PC-3 (cell line): Measurements from ENCODE around the gene SEC31A. TPM values are rescaled to one million over a fixed set of nuclear protein-coding genes. Genes with fewer than 3 reads are reported as not detected.

Experiments used
- ATAC-seq: fragments of 200-7000 bp; cut with Tn5 transposase; 2 replicates; pipeline ENCODE4 v1.9.1; 2020; ENCODE audit warnings: mild to moderate bottlenecking, moderate library complexity
- BruUV-seq: library from RNA; stranded (reverse); fragments of 400-500 nt; replicated peaks from 2 replicates; lab custom pipeline; 2021; lab: Mats Ljungman, UMichigan
- CTCF ChIA-PET: fragments of 300-600 bp; sonication (Branson Sonifier 250); formaldehyde crosslinking; loops from one replicate; lab custom pipeline; 2022; ENCODE audit warnings: antibody characterized with exemption; lab: Charles Lee
- POLR2A ChIA-PET: fragments of 300-600 bp; sonication (Branson Sonifier 250); formaldehyde crosslinking; loops from one replicate; lab custom pipeline; 2022; ENCODE audit warnings: antibody characterized with exemption; ENCODE audit not compliant: unreplicated experiment; lab: Charles Lee
- DNase-seq: peaks from one replicate; pipeline ENCODE4 v3.0.0-alpha.2; 2015
- H2AFZ ChIP-seq: fragments of 300-600 bp; sonication (generic); 2 replicates; pipeline ENCODE4 v1.6.0; 2016; ENCODE audit warnings: antibody characterized with exemption, low read length
- H3F3A ChIP-seq: fragments of 300-600 bp; sonication (generic); one replicate; pipeline ENCODE4 v1.6.0; 2017; ENCODE audit warnings: antibody characterized with exemption, low read length, control low read depth, mild to moderate bottlenecking; ENCODE audit not compliant: unreplicated experiment
- H3K27ac ChIP-seq: fragments of 300-600 bp; sonication (generic); 2 replicates; pipeline ENCODE4 v1.5.1; 2016; ENCODE audit warnings: mild to moderate bottlenecking, low read length
- H3K27me3 ChIP-seq: fragments of 300-600 bp; sonication (generic); 2 replicates; pipeline ENCODE4 v1.6.1; 2016; ENCODE audit warnings: low read length, mixed read lengths
- H3K36me3 ChIP-seq: fragments of 300-600 bp; sonication (generic); 2 replicates; pipeline ENCODE4 v1.6.1; 2016; ENCODE audit warnings: low read depth, mixed run types, low read length, mixed read lengths
- H3K4me1 ChIP-seq: fragments of 300-600 bp; sonication (generic); 2 replicates; pipeline ENCODE4 v1.5.1; 2016; ENCODE audit warnings: low read length; ENCODE audit not compliant: insufficient read depth
- H3K4me2 ChIP-seq: fragments of 300-600 bp; sonication (generic); 2 replicates; pipeline ENCODE4 v1.6.0; 2016; ENCODE audit warnings: low read length
- H3K4me3 ChIP-seq: fragments of 300-600 bp; sonication (generic); 2 replicates; pipeline ENCODE4 v1.5.1; 2016; ENCODE audit warnings: mild to moderate bottlenecking, low read length, mixed read lengths
- H3K79me2 ChIP-seq: fragments of 300-600 bp; sonication (generic); 2 replicates; pipeline ENCODE4 v1.6.1; 2017; ENCODE audit warnings: low read length, mixed read lengths
- H3K9ac ChIP-seq: fragments of 300-600 bp; sonication (generic); 2 replicates; pipeline ENCODE4 v1.6.0; 2016; ENCODE audit warnings: mild to moderate bottlenecking, low read length
- H3K9me2 ChIP-seq: fragments of 300-600 bp; sonication (generic); replicated peaks from 2 replicates; pipeline ENCODE4 v1.6.1; 2016; ENCODE audit warnings: mixed run types, low read length, mixed read lengths
- H3K9me3 ChIP-seq: fragments of 300-600 bp; sonication (generic); 2 replicates; pipeline ENCODE4 v1.6.1; 2016; ENCODE audit warnings: low read length, mixed read lengths
- H4K20me1 ChIP-seq: fragments of 300-600 bp; sonication (generic); 2 replicates; pipeline ENCODE4 v1.6.1; 2016; ENCODE audit warnings: low read length, mixed read lengths
- CTCF ChIP-seq: fragments of 300-600 bp; sonication (generic); conservative IDR thresholded peaks from 2 replicates; pipeline ENCODE4 v1.5.1; 2017; ENCODE audit warnings: antibody characterized with exemption, low read depth, mild to moderate bottlenecking, low read length
- EZH2 ChIP-seq: fragments of 300-600 bp; sonication (generic); IDR thresholded peaks from one replicate; pipeline ENCODE4 v1.6.1; 2017; ENCODE audit warnings: antibody characterized with exemption, mild to moderate bottlenecking, low read length; ENCODE audit not compliant: unreplicated experiment
- EZH2phosphoT487 ChIP-seq: fragments of 300-600 bp; sonication (generic); IDR thresholded peaks from 2 replicates; pipeline ENCODE4 v1.6.1; 2018; ENCODE audit warnings: mild to moderate bottlenecking, antibody characterized with exemption, low read length, borderline replicate concordance
- intact Hi-C: fragments of 100-400 bp; cut with micrococcal nuclease; formaldehyde crosslinking; loops from 2 replicates; pipeline ENCODE4 v1.9.0; 2023
- total RNA-seq: library from RNA; depleted of rRNA; stranded (reverse); fragments of >200 nt; gene quantifications from 2 replicates; pipeline ENCODE4 v1.2.3, GENCODE V29; 2014

SEC31A gene
- total RNA-seq, 1 experiment from 2014 or later: 47.4 TPM

- no peak for ATAC-seq
- no peaks in the 10 kb centered on the region for H4K20me1 ChIP-seq
Observed at GRCh38 chr4:82791179-82791578, 99.8 kb downstream of the SEC31A start.

GRCh38 chr4:82790060-82790660 lies 100.8 kb downstream of the SEC31A start:
- no peaks in the 10 kb centered on the region for H3K9me3 ChIP-seq
- H3K36me3 ChIP-seq: no peaks in the 10 kb centered on the region
- no peak overlapping the region for H2AFZ ChIP-seq
- H3K9me2 ChIP-seq: no peaks in the 10 kb centered on the region
- DNase-seq (no peak), ATAC-seq (no peak)
- no peaks in the 10 kb centered on the region for H4K20me1 ChIP-seq
- no peak for TF ChIP-seq EZH2
- no peak for TF ChIP-seq EZH2phosphoT487
- no peak for TF ChIP-seq CTCF
- peaks cover 15% of the 10 kb centered on the region for H3K4me1 ChIP-seq
- no peak overlapping the region for H3K4me2 ChIP-seq
- POLR2A ChIA-PET: no interaction called here
- H3F3A ChIP-seq: peaks cover 2% of the 10 kb centered on the region
- no peaks in the 10 kb centered on the region for H3K79me2 ChIP-seq
- CTCF ChIA-PET: no interaction called here
- H3K9ac ChIP-seq: no peak overlapping the region
- H3K4me3 ChIP-seq: no peak overlapping the region
- H3K27me3 ChIP-seq: no peaks in the 10 kb centered on the region
- no TSS peak for BruUV-seq
- intact Hi-C loops: no loop called here
- H3K27ac ChIP-seq: no peak overlapping the region

More at GRCh38 chr4:82791179-82791578, 99.8 kb downstream of the SEC31A start:
- CTCF ChIA-PET: no interaction called here
- intact Hi-C loops: no loop called here
- no peak for DNase-seq
- TF ChIP-seq CTCF (no peak), EZH2 (no peak), EZH2phosphoT487 (no peak)
- Histone ChIP-seq H3K9ac (no peak overlapping the region), H3K27ac (no peak overlapping the region), H3K4me2 (no peak overlapping the region), H3K9me3 (no peaks in the 10 kb centered on the region), H3K36me3 (no peaks in the 10 kb centered on the region), H3F3A (no peaks in the 10 kb centered on the region), H3K9me2 (no peaks in the 10 kb centered on the region), H3K27me3 (no peaks in the 10 kb centered on the region), H2AFZ (no peak overlapping the region), H3K4me3 (no peak overlapping the region), H3K79me2 (no peaks in the 10 kb centered on the region), H3K4me1 (peaks cover 7% of the 10 kb centered on the region)
- POLR2A ChIA-PET: no interaction called here
- no TSS peak for BruUV-seq

- ChIA-PET POLR2A (no interaction called here), CTCF (no interaction called here)
- peaks cover 5% of the 10 kb centered on the region for H3F3A ChIP-seq
- TF ChIP-seq EZH2phosphoT487 (no peak), CTCF (no peak)
- no TSS peak for BruUV-seq
- H3K36me3 ChIP-seq: no peaks in the 10 kb centered on the region
- H3K4me3 ChIP-seq: no peak overlapping the region
- H3K4me1 ChIP-seq: peaks cover 25% of the 10 kb centered on the region
- no peaks in the 10 kb centered on the region for H3K79me2 ChIP-seq
- intact Hi-C loops: no loop called here
- no peaks in the 10 kb centered on the region for H3K9me2 ChIP-seq
- H4K20me1 ChIP-seq: no peaks in the 10 kb centered on the region
- DNase-seq (no peak), ATAC-seq (no peak)
- H3K27ac ChIP-seq: no peak overlapping the region
- H3K27me3 ChIP-seq: no peaks in the 10 kb centered on the region
- no peak overlapping the region for H2AFZ ChIP-seq
- no peak overlapping the region for H3K4me2 ChIP-seq
- H3K9ac ChIP-seq: no peak overlapping the region
- H3K9me3 ChIP-seq: no peaks in the 10 kb centered on the region
Observed at GRCh38 chr4:82789025-82789776, 101.8 kb downstream of the SEC31A start.
